ENCODE data around the gene KCNK13.

DNA sequence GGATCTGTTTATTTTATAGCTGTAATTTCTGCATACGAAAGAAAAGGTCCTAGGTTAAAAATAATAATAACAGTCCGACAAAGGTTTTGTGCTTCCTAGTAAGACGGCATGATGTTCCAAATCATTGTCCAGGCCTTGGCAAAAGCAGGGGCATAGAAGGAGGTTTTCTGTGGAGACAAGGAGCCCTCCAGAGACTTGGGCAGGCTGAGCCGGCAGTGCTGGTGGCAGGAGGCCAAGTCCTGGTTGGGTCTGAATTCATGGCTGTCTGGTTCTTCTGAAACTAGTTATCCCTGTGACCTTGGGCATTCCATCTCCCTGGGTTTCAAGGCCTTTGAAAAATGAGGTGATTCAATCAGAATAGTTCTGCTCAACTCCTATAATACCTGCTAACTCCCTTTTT lies 44.0 kb downstream of the KCNK13 start:
- no peak for TF ChIP-seq NFIC (IDR thresholded peaks at IDR 0.05; ENCODE audit: borderline replicate concordance)
- TF ChIP-seq, protein P1, sequence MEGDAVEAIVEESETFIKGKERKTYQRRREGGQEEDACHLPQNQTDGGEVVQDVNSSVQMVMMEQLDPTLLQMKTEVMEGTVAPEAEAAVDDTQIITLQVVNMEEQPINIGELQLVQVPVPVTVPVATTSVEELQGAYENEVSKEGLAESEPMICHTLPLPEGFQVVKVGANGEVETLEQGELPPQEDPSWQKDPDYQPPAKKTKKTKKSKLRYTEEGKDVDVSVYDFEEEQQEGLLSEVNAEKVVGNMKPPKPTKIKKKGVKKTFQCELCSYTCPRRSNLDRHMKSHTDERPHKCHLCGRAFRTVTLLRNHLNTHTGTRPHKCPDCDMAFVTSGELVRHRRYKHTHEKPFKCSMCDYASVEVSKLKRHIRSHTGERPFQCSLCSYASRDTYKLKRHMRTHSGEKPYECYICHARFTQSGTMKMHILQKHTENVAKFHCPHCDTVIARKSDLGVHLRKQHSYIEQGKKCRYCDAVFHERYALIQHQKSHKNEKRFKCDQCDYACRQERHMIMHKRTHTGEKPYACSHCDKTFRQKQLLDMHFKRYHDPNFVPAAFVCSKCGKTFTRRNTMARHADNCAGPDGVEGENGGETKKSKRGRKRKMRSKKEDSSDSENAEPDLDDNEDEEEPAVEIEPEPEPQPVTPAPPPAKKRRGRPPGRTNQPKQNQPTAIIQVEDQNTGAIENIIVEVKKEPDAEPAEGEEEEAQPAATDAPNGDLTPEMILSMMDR (IDR thresholded peaks at IDR 0.05), result no peak
- TF ChIP-seq, protein P2, sequence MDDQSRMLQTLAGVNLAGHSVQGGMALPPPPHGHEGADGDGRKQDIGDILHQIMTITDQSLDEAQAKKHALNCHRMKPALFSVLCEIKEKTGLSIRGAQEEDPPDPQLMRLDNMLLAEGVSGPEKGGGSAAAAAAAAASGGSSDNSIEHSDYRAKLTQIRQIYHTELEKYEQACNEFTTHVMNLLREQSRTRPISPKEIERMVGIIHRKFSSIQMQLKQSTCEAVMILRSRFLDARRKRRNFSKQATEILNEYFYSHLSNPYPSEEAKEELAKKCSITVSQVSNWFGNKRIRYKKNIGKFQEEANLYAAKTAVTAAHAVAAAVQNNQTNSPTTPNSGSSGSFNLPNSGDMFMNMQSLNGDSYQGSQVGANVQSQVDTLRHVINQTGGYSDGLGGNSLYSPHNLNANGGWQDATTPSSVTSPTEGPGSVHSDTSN (IDR thresholded peaks at IDR 0.05), result no peak
- TF ChIP-seq RFX5 (IDR thresholded peaks at IDR 0.05; ENCODE audit: low read length), result no peak
- TF ChIP-seq POLR2AphosphoS5 (IDR thresholded peaks at IDR 0.05; ENCODE audit: low read depth, low read length), result no peak
- no peak for TF ChIP-seq EZH2phosphoT487 (IDR thresholded peaks at IDR 0.05; ENCODE audit: borderline replicate concordance, low read depth)
- no peak for TF ChIP-seq EP300 (IDR thresholded peaks at IDR 0.05; ENCODE audit: borderline replicate concordance in 1 of 2, low read depth in 1 of 2, low read length in 1 of 2)
- no peak for TF ChIP-seq GABPA (IDR thresholded peaks at IDR 0.05; ENCODE audit: low read depth)

Measured in SK-N-SH (cell line).